Upper lobe of right lung (tissue), 1 donor: ENCODE data around the gene MT2A. TPM values are rescaled to one million over a fixed set of nuclear protein-coding genes. Genes with fewer than 3 reads are reported as not detected.

Experiments
- ATAC-seq: fragments of 200-7000 bp; cut with Tn5 transposase; one replicate; pipeline ENCODE4 v1.9.1; 2020; ENCODE audit warnings: mild to moderate bottlenecking, moderate library complexity
- DNase-seq: peaks from one replicate; pipeline ENCODE4 v3.0.0-alpha.2; 2020
- H3K27ac ChIP-seq: fragments of 200-600 bp; one replicate; pipeline ENCODE4 v1.8.0; 2022
- H3K27me3 ChIP-seq: fragments of 200-600 bp; one replicate; pipeline ENCODE4 v1.8.0; 2022; ENCODE audit warnings: mild to moderate bottlenecking
- H3K36me3 ChIP-seq: fragments of 200-600 bp; one replicate; pipeline ENCODE4 v1.8.0; 2022
- H3K4me1 ChIP-seq: fragments of 200-600 bp; one replicate; pipeline ENCODE4 v1.8.0; 2022
- H3K4me3 ChIP-seq: fragments of 200-600 bp; one replicate; pipeline ENCODE4 v1.8.0; 2022; ENCODE audit warnings: mild to moderate bottlenecking
- H3K9me3 ChIP-seq: fragments of 200-600 bp; one replicate; pipeline ENCODE4 v1.8.0; 2022
- CTCF ChIP-seq: fragments of 200-600 bp; IDR thresholded peaks from one replicate; pipeline ENCODE4 v1.8.0; 2022; ENCODE audit warnings: antibody characterized with exemption
- intact Hi-C: fragments of 100-400 bp; cut with DNase I; formaldehyde crosslinking; loops from one replicate; pipeline ENCODE4 v1.11.0; 2022
- total RNA-seq: library from RNA; stranded (reverse); fragmentation: NEBNext Ultra II Directional; extraction: Animal tissue kit (Norgen Biotek cat#: 25700); gene quantifications from one replicate; pipeline ENCODE4 v1.2.1, GENCODE V29; 2021
- donor health status: DM: no; HTN: yes; CAD: no; lungs with severe emphysema.

MT2A gene
- total RNA-seq, 1 donor from 2014 or later, result 349 TPM

GRCh38 chr16:56623637-56624036 is 15.3 kb downstream of the MT2A start:
- ATAC-seq (no peak), DNase-seq (no peak)
- peaks cover 6% of the 10 kb centered on the region for H3K4me1 ChIP-seq
- no peaks in the 10 kb centered on the region for H3K27me3 ChIP-seq
- no peak overlapping the region for H3K4me3 ChIP-seq
- intact Hi-C loops, result no loop called here
- H3K27ac ChIP-seq, result no peak overlapping the region
- no peaks in the 10 kb centered on the region for H3K9me3 ChIP-seq
- no peak for TF ChIP-seq CTCF
- no peaks in the 10 kb centered on the region for H3K36me3 ChIP-seq

GRCh38 chr16:56625140-56625942 is 17.0 kb downstream of the MT2A start, which contains the start of gene MT1E:
MT1E (plus strand) TSS chr16:56625781; CDS start chr16:56625852, 71 bp downstream.
- TF ChIP-seq CTCF, result no peak
- intact Hi-C loops, result no loop called here
- ATAC-seq (peak; percentile 96), DNase-seq (peak; percentile 92)
- Histone ChIP-seq H3K9me3 (no peaks in the 10 kb centered on the region), H3K36me3 (no peaks in the 10 kb centered on the region), H3K4me1 (peaks cover 6% of the 10 kb centered on the region), H3K27ac (peak within 1 kb of the TSS; percentile 93), H3K27me3 (no peaks in the 10 kb centered on the region), H3K4me3 (peak within 1 kb of the TSS; percentile 70)

GRCh38 chr16:56625943-56626654 is 17.7 kb downstream of the MT2A start:
- intact Hi-C loops, result no loop called here
- no peaks in the 10 kb centered on the region for H3K36me3 ChIP-seq
- ATAC-seq (peak; percentile 59), DNase-seq (no peak)
- TF ChIP-seq CTCF, result no peak
- H3K4me3 ChIP-seq, result peak overlapping the region; percentile 70
- peak overlapping the region; percentile 93 for H3K27ac ChIP-seq
- H3K27me3 ChIP-seq, result no peaks in the 10 kb centered on the region
- H3K4me1 ChIP-seq, result peaks cover 6% of the 10 kb centered on the region
- no peaks in the 10 kb centered on the region for H3K9me3 ChIP-seq

DNA sequence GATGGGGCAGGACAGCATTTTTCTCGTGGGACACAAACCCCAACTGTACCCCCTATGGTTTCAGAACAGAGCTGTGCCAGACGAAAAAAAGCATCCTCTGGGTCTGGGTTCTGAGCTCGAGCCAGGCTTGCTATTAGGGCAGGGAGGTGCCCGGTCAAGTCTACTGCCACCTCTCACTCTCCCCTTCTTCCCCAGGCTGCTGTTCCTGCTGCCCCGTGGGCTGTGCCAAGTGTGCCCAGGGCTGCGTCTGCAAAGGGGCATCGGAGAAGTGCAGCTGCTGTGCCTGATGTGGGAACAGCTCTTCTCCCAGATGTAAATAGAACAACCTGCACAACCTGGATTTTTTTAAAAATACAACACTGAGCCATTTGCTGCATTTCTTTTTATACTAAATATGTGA is 18.3 kb downstream of the MT2A start:
- ATAC-seq, result no peak
- intact Hi-C loops, result no loop called here
- H3K36me3 ChIP-seq, result no peaks in the 10 kb centered on the region
- peaks cover 6% of the 10 kb centered on the region for H3K4me1 ChIP-seq
- H3K9me3 ChIP-seq, result no peaks in the 10 kb centered on the region
- peak overlapping the region; percentile 70 for H3K4me3 ChIP-seq
- H3K27ac ChIP-seq, result peak overlapping the region; percentile 93
- no peak for TF ChIP-seq CTCF
- DNase-seq, result no peak
- no peaks in the 10 kb centered on the region for H3K27me3 ChIP-seq

- Histone ChIP-seq H3K27ac (peak overlapping the region; percentile 2), H3K9me3 (no peaks in the 10 kb centered on the region), H3K36me3 (no peaks in the 10 kb centered on the region), H3K4me3 (no peak overlapping the region), H3K4me1 (peaks cover 6% of the 10 kb centered on the region), H3K27me3 (no peaks in the 10 kb centered on the region)
- no peak for ATAC-seq
- intact Hi-C loops, result no loop called here
- no peak for DNase-seq
- TF ChIP-seq CTCF, result no peak
Measured at GRCh38 chr16:56628486-56629350, 20.3 kb downstream of the MT2A start.
